Neural progenitor cell (in vitro differentiated cells): ENCODE data around the gene SYVN1. TPM values are rescaled to one million over a fixed set of nuclear protein-coding genes. Genes with fewer than 3 reads are reported as not detected.

Experiments
- DNase-seq: peaks from one replicate; pipeline ENCODE4 v3.0.0-alpha.2; 2016; ENCODE audit warnings: low spot score
- H2AFZ ChIP-seq: fragments of 200-600 bp; sonication (generic); replicated peaks from 2 replicates; pipeline ENCODE4 v1.6.1; 2016; ENCODE audit warnings: antibody characterized with exemption
- H3F3A ChIP-seq: fragments of 200-600 bp; sonication (generic); 2 replicates; pipeline ENCODE4 v1.6.1; 2016; ENCODE audit warnings: antibody characterized with exemption, low read depth
- H3K27ac ChIP-seq: fragments of 200-600 bp; sonication (generic); 2 replicates; pipeline ENCODE4 v1.5.1; 2016; ENCODE audit warnings: mild to moderate bottlenecking
- H3K27me3 ChIP-seq: fragments of 200-600 bp; sonication (generic); 2 replicates; pipeline ENCODE4 v1.6.1; 2016; ENCODE audit warnings: mild to moderate bottlenecking, moderate library complexity
- H3K36me3 ChIP-seq: fragments of 200-600 bp; sonication (generic); 2 replicates; pipeline ENCODE4 v1.5.1; 2016
- H3K4me1 ChIP-seq: fragments of 200-600 bp; sonication (generic); 2 replicates; pipeline ENCODE4 v1.6.1; 2016; ENCODE audit warnings: mixed run types
- H3K4me2 ChIP-seq: fragments of 200-600 bp; sonication (generic); 2 replicates; pipeline ENCODE4 v1.6.1; 2016
- H3K4me3 ChIP-seq: fragments of 200-600 bp; sonication (generic); 2 replicates; pipeline ENCODE4 v1.5.1; 2016
- H3K79me2 ChIP-seq: fragments of 200-600 bp; sonication (generic); 2 replicates; pipeline ENCODE4 v1.6.1; 2016; ENCODE audit warnings: low read depth
- H3K9ac ChIP-seq: fragments of 200-600 bp; sonication (generic); 2 replicates; pipeline ENCODE4 v1.6.1; 2016
- H3K9me3 ChIP-seq: fragments of 200-600 bp; sonication (generic); 2 replicates; pipeline ENCODE4 v1.5.1; 2016; ENCODE audit warnings: low read depth
- H4K20me1 ChIP-seq: fragments of 200-600 bp; sonication (generic); 2 replicates; pipeline ENCODE4 v1.6.1; 2016; ENCODE audit warnings: low read depth
- H3K27ac Mint-ChIP-seq: 3 replicates; pipeline ENCODE4 v1.8.0; 2021; ENCODE audit warnings: mixed read lengths
- H3K27me3 Mint-ChIP-seq: 2 replicates; pipeline ENCODE4 v1.8.0; 2022; ENCODE audit warnings: low read depth, mild to moderate bottlenecking, inconsistent platforms, moderate library complexity, mixed read lengths; ENCODE audit not compliant: insufficient read depth
- H3K36me3 Mint-ChIP-seq: 3 replicates; pipeline ENCODE4 v1.8.0; 2021; ENCODE audit warnings: mixed read lengths
- H3K4me1 Mint-ChIP-seq: 3 replicates; pipeline ENCODE4 v1.8.0; 2021; ENCODE audit warnings: mixed read lengths
- H3K4me3 Mint-ChIP-seq: 3 replicates; pipeline ENCODE4 v1.8.0; 2021; ENCODE audit warnings: mild to moderate bottlenecking, moderate library complexity, mixed read lengths
- H3K9me3 Mint-ChIP-seq: 3 replicates; pipeline ENCODE4 v1.8.0; 2020; ENCODE audit warnings: mixed read lengths
- EZH2 ChIP-seq: fragments of 200-600 bp; sonication (generic); IDR thresholded peaks from 2 replicates; pipeline ENCODE4 v1.6.1; 2017; ENCODE audit warnings: antibody characterized with exemption, mild to moderate bottlenecking, moderate library complexity
- EZH2phosphoT487 ChIP-seq: fragments of 200-600 bp; sonication (generic); IDR thresholded peaks from 2 replicates; pipeline ENCODE4 v1.6.1; 2017; ENCODE audit warnings: antibody characterized with exemption
- total RNA-seq: library from RNA; depleted of rRNA; stranded (reverse); fragments of >200 nt; gene quantifications from 2 replicates; pipeline ENCODE4 v1.2.3, GENCODE V29; 2015; ENCODE audit warnings: low replicate concordance
- TF ChIP-seq, protein P1 (sequence below): fragments of 200-600 bp; sonication (generic); IDR thresholded peaks from 2 replicates; pipeline ENCODE4 v1.5.1; 2017; ENCODE audit warnings: antibody characterized with exemption, mild to moderate bottlenecking

SYVN1 gene
- total RNA-seq, 1 donor from 2014 or later, result 7.2 TPM

DNA sequence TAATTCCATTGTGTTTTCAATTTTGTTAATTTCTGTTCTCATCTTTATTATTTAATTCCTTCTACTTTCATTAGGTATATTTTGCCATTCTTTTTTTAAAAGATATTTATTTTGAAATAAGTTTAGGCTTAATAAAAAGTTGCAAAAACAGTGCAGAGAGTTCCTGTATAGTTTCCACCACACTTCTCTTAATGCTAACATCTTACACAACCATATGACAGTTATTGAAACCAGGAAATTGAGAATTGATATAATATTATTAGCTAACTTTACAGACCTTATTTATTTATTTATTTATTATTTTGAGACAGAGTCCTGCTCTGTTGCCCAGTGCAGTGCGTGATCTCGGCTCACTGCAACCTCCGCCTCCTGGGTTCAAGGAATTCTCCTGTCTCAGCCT, 21.9 kb upstream of the SYVN1 start:
- Histone ChIP-seq H2AFZ (no peak overlapping the region), H3K9ac (no peak overlapping the region), H3K27ac (no peak overlapping the region), H3K79me2 (no peaks in the 10 kb centered on the region), H3K27me3 (no peaks in the 10 kb centered on the region), H3K36me3 (no peaks in the 10 kb centered on the region), H3K4me2 (no peak overlapping the region), H3F3A (no peaks in the 10 kb centered on the region), H3K4me1 (no peaks in the 10 kb centered on the region), H3K9me3 (no peaks in the 10 kb centered on the region), H4K20me1 (no peaks in the 10 kb centered on the region), H3K4me3 (no peak overlapping the region)
- H3K27me3 Mint-ChIP-seq, result no peaks in the 10 kb centered on the region
- no peaks in the 10 kb centered on the region for H3K4me1 Mint-ChIP-seq
- H3K27ac Mint-ChIP-seq, result no peak overlapping the region
- no peaks in the 10 kb centered on the region for H3K36me3 Mint-ChIP-seq
- TF ChIP-seq, protein P1, sequence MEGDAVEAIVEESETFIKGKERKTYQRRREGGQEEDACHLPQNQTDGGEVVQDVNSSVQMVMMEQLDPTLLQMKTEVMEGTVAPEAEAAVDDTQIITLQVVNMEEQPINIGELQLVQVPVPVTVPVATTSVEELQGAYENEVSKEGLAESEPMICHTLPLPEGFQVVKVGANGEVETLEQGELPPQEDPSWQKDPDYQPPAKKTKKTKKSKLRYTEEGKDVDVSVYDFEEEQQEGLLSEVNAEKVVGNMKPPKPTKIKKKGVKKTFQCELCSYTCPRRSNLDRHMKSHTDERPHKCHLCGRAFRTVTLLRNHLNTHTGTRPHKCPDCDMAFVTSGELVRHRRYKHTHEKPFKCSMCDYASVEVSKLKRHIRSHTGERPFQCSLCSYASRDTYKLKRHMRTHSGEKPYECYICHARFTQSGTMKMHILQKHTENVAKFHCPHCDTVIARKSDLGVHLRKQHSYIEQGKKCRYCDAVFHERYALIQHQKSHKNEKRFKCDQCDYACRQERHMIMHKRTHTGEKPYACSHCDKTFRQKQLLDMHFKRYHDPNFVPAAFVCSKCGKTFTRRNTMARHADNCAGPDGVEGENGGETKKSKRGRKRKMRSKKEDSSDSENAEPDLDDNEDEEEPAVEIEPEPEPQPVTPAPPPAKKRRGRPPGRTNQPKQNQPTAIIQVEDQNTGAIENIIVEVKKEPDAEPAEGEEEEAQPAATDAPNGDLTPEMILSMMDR, result no peak
- no peak for TF ChIP-seq EZH2
- DNase-seq, result no peak
- H3K9me3 Mint-ChIP-seq, result no peaks in the 10 kb centered on the region
- H3K4me3 Mint-ChIP-seq, result no peak overlapping the region

DNA sequence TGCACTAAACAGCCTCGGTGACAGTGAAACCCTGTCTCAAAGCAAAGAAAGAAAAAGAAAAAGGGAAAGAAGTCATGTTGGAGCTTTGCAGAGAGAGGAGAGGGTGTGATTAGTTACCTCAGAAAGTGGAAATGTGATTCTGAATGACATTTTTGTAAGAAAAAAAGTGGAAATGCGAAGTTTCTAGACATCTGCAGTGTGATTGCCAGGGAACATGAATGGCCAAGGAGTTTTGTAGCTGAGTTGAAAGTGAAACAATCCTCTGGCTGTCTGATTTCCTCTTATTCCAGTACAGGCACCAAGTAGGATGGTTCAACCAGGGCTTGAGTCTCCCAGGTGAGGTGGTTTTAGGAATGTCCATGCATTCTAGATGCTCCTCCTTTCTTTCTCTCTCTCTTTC, 17.8 kb upstream of the SYVN1 start:
- Histone ChIP-seq H3F3A (no peaks in the 10 kb centered on the region), H3K4me3 (no peak overlapping the region), H4K20me1 (no peaks in the 10 kb centered on the region), H3K27ac (no peak overlapping the region), H3K9me3 (no peaks in the 10 kb centered on the region), H3K36me3 (no peaks in the 10 kb centered on the region), H3K4me2 (no peak overlapping the region), H2AFZ (no peak overlapping the region), H3K79me2 (no peaks in the 10 kb centered on the region), H3K9ac (no peak overlapping the region), H3K4me1 (no peaks in the 10 kb centered on the region), H3K27me3 (no peaks in the 10 kb centered on the region)
- H3K27me3 Mint-ChIP-seq, result peaks cover 5% of the 10 kb centered on the region
- H3K4me3 Mint-ChIP-seq, result no peak overlapping the region
- TF ChIP-seq EZH2, result no peak
- TF ChIP-seq, protein P1, result no peak
- no peak for TF ChIP-seq EZH2phosphoT487
- H3K9me3 Mint-ChIP-seq, result peaks cover 5% of the 10 kb centered on the region
- no peak for DNase-seq
- no peak overlapping the region for H3K27ac Mint-ChIP-seq
- H3K4me1 Mint-ChIP-seq, result peaks cover 9% of the 10 kb centered on the region
- no peaks in the 10 kb centered on the region for H3K36me3 Mint-ChIP-seq

DNA sequence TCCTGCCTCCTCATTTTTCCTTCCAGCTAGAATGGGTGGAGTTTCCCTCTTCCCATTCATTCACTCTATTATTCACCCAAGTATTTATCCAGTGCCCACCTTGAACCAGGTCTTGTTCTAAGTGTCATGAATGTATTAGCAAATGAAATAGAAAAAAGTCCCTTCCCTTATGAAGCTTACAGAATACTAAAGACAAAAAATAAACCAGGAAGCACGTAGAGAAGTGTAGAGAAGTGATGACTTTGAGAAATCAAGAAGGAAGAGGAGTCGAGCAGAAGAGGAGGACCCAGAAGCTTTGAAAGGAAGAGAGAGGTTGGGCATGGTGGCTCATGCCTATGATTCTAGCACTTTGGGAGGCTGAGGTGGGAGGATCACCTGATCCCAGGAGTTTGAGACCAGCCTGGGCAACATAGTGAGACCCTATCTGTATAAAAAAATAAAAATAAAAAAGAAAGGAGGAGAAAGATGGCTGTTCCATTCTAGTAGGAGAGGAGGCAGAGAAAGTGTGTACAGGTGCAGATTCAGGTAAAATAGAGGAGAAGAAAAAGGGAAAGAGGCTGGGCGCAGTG, 17.1 kb upstream of the SYVN1 start:
- Histone ChIP-seq H3K9ac (no peak overlapping the region), H3F3A (no peaks in the 10 kb centered on the region), H3K4me3 (no peak overlapping the region), H4K20me1 (no peaks in the 10 kb centered on the region), H3K4me2 (no peak overlapping the region), H3K36me3 (no peaks in the 10 kb centered on the region), H3K27me3 (no peaks in the 10 kb centered on the region), H3K4me1 (no peaks in the 10 kb centered on the region), H3K79me2 (no peaks in the 10 kb centered on the region), H3K9me3 (no peaks in the 10 kb centered on the region), H2AFZ (no peak overlapping the region), H3K27ac (no peak overlapping the region)
- peaks cover 7% of the 10 kb centered on the region for H3K9me3 Mint-ChIP-seq
- no peak for TF ChIP-seq EZH2
- no peak for TF ChIP-seq EZH2phosphoT487
- TF ChIP-seq, protein P1, result no peak
- no peak overlapping the region for H3K27ac Mint-ChIP-seq
- H3K4me3 Mint-ChIP-seq, result no peak overlapping the region
- DNase-seq, result no peak
- no peaks in the 10 kb centered on the region for H3K36me3 Mint-ChIP-seq
- H3K4me1 Mint-ChIP-seq, result peaks cover 9% of the 10 kb centered on the region
- H3K27me3 Mint-ChIP-seq, result peaks cover 5% of the 10 kb centered on the region
